Posterior cingulate gyrus (tissue), 11 donors: Measurements from ENCODE around the gene TMEM141.
A peak's percentile ranks its signal among the peaks of the same experiment; 100 is the strongest.
"Not testable (repeated sequence)": the region's sequence is repeated elsewhere in the genome, so short reads cannot be mapped to it uniquely, and the experiment has no call there.

Experiments
- DNase-seq, 10 donors: peaks; one replicate each; pipeline versions ENCODE4 v3.0.0 to v3.0.0-alpha.2; 2020 to 2021; ENCODE audit warnings: mixed read lengths in 3 of 10
- intact Hi-C: fragments of 100-400 bp; cut with DNase I; formaldehyde crosslinking; loops from one replicate; pipeline ENCODE4 v1.15.1; 2023

TMEM141 gene

DNA sequence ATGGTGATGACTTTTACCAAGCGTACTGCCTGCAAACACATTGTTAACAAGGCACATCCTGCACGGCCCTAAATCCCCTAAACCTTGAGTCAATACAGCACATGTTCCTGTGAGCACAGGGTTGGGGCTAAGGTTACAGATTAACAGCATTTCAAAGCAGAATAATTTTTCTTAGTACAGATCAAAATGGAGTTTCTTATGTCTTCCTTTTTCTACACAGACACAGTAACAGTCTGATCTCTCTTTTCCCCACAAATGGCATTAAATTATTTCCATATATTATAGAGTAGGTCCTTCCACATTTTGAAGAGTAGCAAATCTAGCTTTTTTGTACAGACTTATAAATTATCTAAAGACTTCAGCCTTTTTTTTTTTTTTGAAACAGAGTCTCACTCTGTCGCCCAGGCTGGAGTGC, 1.6 kb upstream of the TMEM141 start:
- peak in 2 of 10 donors; percentile 4 to 18 for DNase-seq
- intact Hi-C loops, result loop anchor here (5.0 kb wide), 1 partner anchor 238 kb away; the partner anchor contains the start of gene ABCA2

DNA sequence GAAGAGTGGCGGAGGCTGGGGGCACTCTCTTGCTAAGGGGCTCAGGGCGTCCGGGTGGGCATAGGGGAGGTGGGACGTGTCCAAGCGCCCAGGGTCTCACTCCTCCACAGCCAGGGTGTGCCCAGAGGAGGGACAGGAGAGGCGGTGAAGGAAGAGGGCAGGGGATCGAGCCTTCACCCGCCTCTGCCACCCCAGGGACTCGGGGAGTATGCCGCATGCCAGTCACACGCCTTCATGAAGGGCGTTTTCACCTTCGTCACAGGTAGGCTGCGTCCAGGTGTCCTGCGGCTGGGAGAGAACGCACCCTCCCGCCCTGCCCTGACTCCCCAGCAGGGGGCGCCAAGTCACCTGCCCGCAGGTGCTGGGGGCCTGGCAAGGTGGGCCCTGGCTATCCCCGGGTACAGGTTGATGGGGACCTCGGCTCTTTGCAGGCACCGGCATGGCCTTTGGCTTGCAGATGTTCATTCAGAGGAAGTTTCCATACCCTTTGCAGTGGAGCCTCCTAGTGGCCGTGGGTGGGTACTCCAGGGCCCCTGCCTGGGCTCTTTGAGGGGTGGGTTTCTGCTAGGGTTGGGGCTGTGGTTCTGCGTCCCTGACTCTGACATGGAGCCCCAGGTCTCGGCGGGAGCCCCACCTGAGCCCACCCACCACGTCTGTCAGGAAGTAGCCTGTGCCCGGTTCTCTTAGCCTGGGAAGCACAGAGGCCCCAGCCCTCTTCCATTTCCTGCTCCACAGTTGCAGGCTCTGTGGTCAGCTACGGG, 552 bp downstream of the TMEM141 start:
- DNase-seq, result peak in 7 of 10 donors; percentile 26 to 88 (median 53)
- intact Hi-C loops, result loop anchor here (5.0 to 10.0 kb wide), 2 partner anchors 51 to 153 kb away; partner anchors contain the start of genes AJM1, C8G and FBXW5

DNA sequence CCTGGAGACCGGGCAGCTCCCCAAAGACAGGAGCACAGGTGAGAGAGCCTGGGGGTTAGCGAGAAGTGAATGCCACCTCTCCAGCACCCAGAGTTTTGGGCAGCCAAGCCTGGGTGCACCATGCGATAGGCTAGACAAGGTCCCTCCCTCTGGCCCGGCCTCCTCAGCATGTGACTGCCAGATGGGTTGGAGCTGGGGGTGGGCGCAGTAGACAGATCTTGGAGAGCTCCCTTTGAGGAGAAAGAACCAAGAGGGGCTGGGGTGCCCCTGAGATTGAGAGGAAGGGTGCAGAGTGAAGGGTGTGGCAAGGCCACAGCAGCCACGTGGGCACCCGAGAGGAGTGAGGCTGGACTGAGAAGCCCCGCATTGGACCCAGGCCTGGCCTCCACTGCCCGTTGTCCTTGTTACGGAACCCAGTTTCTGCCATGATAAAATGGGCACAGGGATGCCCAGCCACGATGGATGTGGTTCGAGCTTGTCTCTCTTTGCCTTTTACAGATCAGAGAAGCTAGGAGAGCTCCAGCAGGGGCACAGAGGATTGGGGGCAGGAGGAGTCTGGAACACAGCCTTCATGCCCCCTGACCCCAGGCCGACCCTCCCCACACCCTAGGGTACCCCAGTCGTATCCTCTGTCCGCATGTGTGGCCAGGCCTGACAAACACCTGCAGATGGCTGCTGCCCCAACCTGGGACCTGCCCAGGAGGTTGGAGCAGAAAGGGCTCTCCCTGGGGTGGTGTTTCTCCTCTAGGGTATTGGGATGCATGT, 1.4 kb downstream of the TMEM141 start:
- intact Hi-C loops, result loop anchor here (5.0 to 10.0 kb wide), 2 partner anchors 50 to 152 kb away; partner anchors contain the start of genes AJM1, C8G and FBXW5
- peak in 3 of 10 donors; percentile 71 to 81 (median 77) for DNase-seq

DNA sequence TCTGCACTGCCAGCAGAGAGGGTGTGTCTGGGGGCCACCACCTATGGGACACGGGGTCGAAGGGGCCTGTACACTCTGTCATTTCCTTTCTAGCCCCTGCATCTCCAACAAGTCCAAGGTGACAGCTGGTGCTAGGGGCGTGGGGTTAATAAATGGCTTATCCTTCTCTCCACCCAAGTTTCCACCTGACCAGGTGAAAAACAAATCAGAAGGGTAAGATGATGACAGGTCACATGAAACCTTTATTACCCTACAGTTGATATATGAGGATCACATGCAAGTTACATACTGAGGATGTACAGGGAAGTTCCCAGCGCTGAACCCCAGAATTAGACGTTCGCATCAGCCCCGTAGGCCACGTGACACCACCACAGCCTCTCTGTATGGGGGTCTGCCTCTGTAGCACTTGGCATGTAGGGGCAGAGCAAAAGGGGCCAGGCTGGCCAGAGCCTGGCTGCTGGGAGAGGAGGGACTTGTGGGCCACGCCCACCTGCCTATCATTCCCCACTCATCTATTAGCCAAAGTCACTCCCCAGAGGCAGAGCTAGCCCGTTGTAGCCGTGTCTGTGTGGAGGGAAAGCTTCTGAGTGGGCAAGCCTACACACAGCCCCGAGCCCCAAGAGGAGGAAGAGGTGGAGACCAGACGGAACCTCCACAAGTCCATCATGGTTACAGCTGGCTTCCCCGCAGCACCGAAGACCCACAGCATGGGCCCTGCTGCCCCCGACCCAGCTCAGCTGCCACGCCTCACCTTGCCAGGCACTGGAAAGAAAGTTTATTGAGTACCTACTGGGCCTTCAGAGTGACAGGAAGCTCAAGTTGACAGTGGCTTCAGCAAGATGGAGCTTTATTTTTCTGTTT, 2.2 kb downstream of the TMEM141 start:
- intact Hi-C loops, result loop anchor here (5.0 to 10.0 kb wide), 2 partner anchors 49 to 151 kb away; partner anchors contain the start of genes AJM1, C8G and FBXW5
- peak in 3 of 10 donors; percentile 37 to 78 (median 66) for DNase-seq

DNA sequence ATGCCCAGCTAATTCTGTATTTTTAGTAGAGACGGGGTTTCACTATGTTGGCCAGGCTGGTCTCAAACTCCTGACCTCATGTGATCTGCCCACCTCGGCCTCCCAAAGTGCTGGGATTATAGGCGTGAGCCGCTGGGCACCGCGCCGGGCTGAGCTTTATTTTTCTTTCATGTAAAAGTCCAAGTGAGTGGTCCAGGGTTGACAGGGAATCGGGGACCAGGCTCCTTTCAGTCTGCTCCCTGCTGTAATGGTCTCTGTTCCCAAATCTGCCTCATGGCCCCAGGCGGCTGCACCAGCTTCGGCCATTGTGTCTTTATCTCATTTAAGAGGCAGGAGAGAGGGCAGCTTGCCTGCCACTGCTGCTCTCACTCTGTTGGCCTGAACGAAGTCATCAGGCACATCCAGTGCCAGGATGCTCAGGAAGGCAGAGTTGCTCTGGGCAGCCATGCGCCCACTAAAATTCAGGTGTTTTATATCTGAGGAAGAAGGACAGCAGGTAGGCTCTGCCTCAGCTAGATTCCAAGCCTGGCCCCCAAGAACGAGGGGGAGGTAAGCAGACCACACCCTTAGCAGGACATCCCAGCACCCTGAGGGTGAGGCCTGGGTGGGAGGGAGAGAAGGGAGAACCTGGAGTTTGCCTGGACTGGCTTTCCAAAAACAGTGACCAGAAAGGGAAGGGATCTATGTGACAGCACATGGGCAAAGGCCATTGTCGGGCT, 3.3 kb downstream of the TMEM141 start:
- DNase-seq, result peak in 3 of 10 donors; percentile 21 to 45 (median 39)
- intact Hi-C loops, result loop anchor here (5.0 to 10.0 kb wide), 2 partner anchors 48 to 150 kb away; partner anchors contain the start of genes AJM1, C8G and FBXW5

DNA sequence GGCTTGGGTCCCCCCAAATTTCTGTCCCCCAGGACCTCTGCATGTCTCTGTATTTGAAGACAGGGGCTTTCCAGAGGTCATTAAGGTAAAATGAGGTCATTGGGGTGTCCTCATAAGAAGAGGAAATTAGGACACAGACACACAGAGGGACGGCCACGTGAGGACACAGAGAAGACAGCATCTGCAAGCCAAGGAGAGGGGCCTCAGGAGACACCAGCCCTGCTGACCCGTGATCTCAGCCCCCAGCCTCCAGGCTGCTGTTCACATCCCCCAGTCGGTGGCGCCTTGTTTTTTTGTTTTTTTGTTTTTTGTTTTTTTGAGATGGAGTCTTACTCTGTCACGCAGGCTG, 3.8 kb downstream of the TMEM141 start:
- intact Hi-C loops, result loop anchor here (5.0 to 10.0 kb wide), 2 partner anchors 47 to 150 kb away; partner anchors contain the start of genes AJM1, C8G and FBXW5
- DNase-seq, result peak in 3 of 10 donors; percentile 27 to 53 (median 42)

DNA sequence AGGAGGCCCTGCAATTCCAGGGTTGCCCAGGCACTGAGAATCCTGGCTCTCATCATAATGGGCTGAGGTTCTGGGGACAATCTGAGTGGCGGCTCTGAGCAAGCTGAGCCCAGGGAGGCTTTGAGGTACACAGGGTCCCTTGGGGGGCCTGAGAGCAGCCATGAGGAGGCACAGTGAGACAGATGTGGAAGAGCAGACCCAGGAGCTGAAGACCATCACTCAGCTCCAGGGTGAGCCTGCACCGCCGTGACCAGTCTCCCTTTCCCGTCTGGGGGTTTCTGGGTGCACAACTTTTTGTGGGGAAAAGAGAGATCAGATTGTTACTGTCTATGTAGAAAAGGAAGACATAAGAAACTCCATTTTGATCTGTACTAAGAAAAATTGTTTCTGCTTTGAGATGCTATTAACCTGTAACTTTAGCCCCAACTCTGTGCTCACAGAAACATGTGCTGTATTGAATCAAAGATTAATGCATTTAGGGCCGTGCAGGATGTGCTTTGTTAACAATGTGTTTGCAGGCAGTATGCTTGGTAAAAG, 5.2 kb downstream of the TMEM141 start, which contains the start of gene CCDC183:
Gene CCDC183, plus strand, starts transcription at position 101 of the 537 bp plus-strand sequence. Its CDS starts 60 bp downstream, at position 161.
- peak in 2 of 10 donors; percentile 24 to 57 for DNase-seq
- intact Hi-C loops, result loop anchor here (10.0 kb wide), 1 partner anchor 148 kb away; the partner anchor contains the start of genes C8G and FBXW5

DNA sequence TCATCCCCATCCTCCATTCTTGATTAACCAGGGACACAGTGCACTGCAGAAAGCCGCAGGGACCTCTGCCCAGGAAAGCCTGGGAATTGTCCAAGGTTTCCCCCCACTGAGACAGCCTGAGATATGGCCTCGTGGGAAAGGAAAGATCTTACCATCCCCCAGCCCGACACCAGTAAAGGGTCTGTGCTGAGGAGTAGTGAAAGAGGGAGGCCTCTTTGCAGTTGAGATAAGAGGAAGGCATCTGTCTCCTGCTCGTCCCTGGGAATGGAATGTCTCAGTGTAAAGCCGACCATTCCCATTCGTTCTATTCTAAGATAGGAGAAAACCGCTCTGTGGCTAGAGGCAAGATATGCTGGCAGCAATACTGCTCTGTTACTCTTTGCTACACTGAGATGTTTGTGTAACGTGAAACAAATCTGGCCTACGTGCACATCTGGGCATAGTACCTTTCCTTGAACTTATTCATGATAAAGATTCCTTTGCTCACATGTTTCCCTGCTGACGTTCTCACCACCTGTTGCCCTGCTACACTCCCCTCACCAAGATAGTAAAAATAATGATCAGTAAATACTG, 5.7 kb downstream of the TMEM141 start:
- intact Hi-C loops, result loop anchor here (10.0 kb wide), 1 partner anchor 148 kb away; the partner anchor contains the start of genes C8G and FBXW5

DNA sequence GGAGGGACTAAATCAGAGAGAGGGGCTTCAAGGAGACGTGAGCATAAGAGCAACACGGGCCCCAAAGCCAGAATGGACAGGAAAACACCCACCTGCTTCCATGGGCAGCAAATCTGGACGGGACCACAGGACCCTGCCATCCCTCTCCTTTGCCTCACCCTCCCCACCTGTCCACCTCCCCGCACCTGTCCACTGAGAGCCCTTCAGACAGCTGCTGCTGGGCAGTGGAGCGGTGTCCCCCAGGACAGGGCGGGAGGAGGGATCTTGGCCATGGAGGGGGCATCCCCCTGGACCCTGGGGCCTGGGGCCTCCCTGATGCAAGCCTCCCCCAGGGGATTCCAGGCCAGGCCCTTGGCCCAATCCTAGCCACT, 7.5 kb downstream of the TMEM141 start:
- intact Hi-C loops, result loop anchor here (10.0 kb wide), 1 partner anchor 146 kb away; the partner anchor contains the start of genes C8G and FBXW5
- DNase-seq, result peak in 3 of 10 donors; percentile 23 to 81 (median 29)

More for the DNA sequence above, 5.7 kb downstream of the TMEM141 start:
- DNase-seq, result peak in 3 of 10 donors; percentile 9 to 42 (median 36)

DNA sequence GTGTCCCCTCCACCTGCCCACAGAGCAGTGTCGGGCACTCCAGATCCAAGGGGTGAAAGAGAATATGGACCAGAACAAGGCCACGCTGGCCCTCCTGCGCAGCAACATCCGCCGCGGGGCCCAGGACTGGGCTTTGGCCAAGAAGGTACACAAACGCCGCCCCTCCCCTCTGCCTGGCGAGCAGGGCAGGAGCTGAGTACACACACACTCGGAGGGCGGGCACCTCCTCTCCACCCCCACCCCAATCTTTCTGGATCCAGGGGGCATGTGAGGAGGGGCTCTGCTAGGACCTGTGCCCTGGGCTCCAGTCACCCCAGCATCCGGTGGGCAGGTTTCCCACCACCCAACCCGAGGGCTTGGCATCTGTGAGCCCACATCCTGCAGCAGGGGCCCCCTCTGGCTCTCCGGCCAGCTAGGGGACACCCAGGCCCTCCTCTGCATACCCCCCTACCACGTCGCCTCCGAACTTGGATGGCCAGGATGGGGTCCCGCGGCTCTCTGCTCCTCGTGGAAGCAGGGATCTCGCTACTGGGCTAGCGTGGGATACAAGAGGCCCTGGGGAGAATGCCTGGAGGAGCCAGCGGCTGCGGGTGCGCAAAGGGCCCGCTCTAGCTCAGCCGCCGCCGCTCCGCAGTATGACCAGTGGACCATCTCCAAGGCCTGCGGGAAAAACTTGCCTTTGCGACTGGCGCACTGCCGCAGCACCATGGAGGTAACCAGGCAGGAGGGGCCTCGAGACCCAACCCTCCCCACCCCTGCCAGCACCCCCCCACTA, 8.1 kb downstream of the TMEM141 start:
- peak in 3 of 10 donors; percentile 77 to 83 (median 83) for DNase-seq
- intact Hi-C loops, result loop anchor here (10.0 kb wide), 1 partner anchor 146 kb away; the partner anchor contains the start of genes C8G and FBXW5

DNA sequence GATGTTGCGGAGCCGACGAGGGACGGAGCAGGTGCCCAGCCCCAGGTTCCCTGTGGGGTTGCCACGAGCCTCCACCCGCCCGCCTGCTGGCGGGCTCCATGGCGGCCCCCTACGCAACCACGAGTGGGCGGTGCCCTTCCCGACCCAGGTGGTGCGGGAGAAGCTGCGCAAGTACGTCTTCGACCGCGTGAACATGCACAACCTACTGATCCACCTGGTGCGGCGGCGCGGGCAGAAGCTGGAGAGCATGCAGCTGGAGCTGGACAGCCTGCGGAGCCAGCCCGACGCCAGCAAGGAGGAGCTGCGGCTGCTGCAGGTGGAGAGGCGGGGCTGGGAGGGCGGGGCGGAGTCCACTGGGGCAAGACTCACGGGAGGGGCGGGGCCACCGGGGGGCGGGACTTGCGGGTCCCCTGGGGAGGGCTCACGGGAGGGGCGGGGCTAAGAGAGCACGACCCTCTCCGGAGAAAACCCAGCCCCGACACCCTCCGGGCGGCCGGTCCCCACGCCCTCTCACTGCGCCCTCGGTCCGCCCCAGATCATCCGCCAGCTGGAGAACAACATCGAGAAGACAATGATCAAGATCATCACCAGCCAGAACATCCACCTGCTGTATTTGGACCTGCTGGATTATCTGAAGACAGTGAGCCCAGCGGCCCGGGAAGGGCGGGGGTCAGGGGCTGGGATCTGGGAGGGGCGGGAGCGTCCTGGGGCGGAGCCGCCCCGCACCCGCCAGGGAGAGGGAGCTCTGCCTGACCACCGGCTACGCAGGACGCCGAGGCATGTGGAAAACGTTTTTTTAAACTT, 8.9 kb downstream of the TMEM141 start:
- peak; percentile 58 to 96 (median 76) for DNase-seq
- intact Hi-C loops, result loop anchor here (10.0 kb wide), 1 partner anchor 145 kb away; the partner anchor contains the start of genes C8G and FBXW5

DNA sequence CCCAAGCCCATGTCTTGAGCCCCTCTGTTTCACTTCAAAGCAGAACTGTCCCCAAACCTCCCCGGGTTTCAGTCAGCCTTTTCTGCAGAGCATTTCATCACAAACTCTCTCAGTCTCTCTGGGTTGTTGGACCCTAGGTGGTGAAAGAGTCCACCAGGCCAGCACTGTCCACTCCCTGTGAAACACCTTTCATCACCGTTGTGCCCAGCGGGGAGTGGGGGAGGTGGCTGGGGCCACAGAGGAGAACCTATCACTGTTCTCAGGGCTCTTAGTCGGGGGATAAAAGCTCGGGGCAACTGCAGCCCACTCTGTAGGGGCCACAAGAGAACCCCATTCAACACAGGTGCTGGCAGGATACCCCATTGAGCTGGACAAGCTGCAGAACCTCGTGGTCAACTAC, 11.2 kb downstream of the TMEM141 start:
- intact Hi-C loops, result no loop called here
- DNase-seq, result peak in 2 of 10 donors; percentile 35 to 43

DNA sequence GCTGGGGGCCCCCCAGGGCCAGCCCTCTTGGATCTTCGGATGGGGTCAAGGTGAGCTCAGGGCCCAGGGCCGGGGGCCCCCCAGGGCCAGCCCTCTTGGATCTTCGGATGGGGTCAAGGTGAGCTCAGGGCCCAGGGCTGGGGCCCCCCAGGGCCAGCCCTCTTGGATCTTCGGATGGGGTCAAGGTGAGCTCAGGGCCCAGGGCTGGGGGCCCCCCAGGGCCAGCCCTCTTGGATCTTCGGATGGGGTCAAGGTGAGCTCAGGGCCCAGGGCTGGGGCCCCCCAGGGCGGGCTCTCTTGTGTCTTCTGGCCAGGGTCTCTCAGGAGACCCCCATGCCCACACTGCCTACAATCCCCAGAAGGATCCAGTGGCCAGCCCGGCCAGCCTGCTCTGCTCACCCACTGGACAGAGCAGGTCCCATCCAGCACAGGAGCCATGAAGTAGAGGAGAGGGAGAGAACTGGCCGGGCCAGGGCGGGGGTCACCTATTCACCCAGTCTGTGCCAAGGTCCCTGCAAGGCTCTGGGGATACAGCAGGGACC, 11.9 kb downstream of the TMEM141 start:
- intact Hi-C loops, result not testable (repeated sequence)
- DNase-seq, result peak in 3 of 10 donors; percentile 15 to 61 (median 59)

DNA sequence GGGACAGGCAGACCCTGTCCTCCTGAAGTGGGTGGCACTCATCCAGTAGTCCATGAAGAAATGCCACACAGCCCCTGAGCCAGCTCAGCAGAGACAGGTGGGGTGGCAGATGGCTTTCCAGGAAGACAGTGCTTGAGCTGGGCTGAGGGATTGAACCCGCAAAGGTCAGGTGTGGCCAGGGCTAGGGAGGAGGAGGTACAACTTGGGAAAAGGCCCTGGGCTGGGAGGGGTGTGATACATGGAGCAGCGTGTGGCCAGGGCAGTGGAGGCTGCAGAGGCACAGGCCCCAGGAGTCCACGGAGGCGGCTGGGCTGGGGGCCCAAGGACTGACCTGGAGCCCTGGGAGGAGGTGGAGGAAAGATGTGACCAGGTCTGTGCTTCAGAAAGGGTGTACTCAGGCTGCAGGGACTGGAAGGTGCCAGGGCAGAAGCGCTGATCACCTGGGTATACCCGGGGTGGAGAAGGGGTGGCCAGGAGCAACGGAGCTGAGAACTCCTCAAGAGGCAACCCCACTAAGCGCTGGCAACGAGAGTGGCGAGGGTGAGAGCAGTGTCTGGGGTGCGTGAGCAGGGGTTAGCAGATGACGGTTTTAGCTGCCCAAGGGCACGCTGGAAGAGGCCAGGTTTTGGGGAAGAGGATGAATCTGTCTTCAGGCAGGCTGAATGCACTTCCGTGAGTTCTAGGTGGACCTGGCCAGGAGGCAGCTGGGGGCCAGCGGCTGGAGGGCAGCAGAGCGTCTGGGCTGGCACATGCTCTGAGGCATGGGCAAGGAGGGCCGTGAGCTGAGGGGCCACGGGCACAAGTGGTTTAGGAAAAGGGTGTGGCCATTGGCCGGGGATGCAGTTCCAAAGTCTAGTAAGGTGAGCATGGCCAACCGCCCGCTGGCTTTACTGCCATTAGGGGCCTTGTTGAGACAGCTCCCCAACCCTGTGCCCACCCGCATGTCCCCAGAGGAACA, 12.7 kb downstream of the TMEM141 start:
- intact Hi-C loops, result no loop called here
- peak in 3 of 10 donors; percentile 48 to 75 (median 68) for DNase-seq
